K562 (cell line): ENCODE measurements around the gene SLC24A1. TPM values are rescaled to one million over a fixed set of nuclear protein-coding genes. Genes with fewer than 3 reads are reported as not detected.

Experiments
- CGGBP1 ChIP-seq: fragments of 250-450 bp; sonication (Bioruptor Pico); IDR thresholded peaks from 2 replicates; pipeline ENCODE4 v1.9.0; 2021; ENCODE audit warnings: mild to moderate bottlenecking
- HDAC8 ChIP-seq: fragments of 450-650 bp; IDR thresholded peaks from 2 replicates; pipeline ENCODE4 v1.6.1; 2016; ENCODE audit warnings: mild to moderate bottlenecking, missing genetic modification characterization, moderate library complexity, missing compliant biosample characterization
- HOMEZ ChIP-seq: fragments of 250-450 bp; sonication (Bioruptor Pico); IDR thresholded peaks from 2 replicates; pipeline ENCODE4 v1.4.0; 2020; ENCODE audit warnings: mild to moderate bottlenecking, moderate library complexity
- IFI16 ChIP-seq: fragments of 250-450 bp; sonication (Bioruptor Pico); IDR thresholded peaks from 2 replicates; pipeline ENCODE4 v2.1.2; 2022; ENCODE audit warnings: mild to moderate bottlenecking, inconsistent platforms
- KAT7 ChIP-seq: sonication (generic); formaldehyde crosslinking; IDR thresholded peaks from 2 replicates; pipeline ENCODE4 v1.8.0; 2022; ENCODE audit warnings: missing genetic modification reagents, mild to moderate bottlenecking, borderline replicate concordance
- NKRF ChIP-seq: fragments of 450-650 bp; IDR thresholded peaks from 2 replicates; pipeline ENCODE4 v1.6.1; 2016; ENCODE audit warnings: borderline replicate concordance
- PRDM10 ChIP-seq: fragments of 450-650 bp; IDR thresholded peaks from 2 replicates; pipeline ENCODE4 v1.6.1; 2018; ENCODE audit not compliant: partially characterized antibody
- SLC30A9 ChIP-seq: fragments of 250-450 bp; sonication (Bioruptor Pico); IDR thresholded peaks from 2 replicates; pipeline ENCODE4 v1.8.0; 2022; ENCODE audit warnings: mild to moderate bottlenecking, moderate library complexity
- SREBF2 ChIP-seq: sonication (generic); formaldehyde crosslinking; IDR thresholded peaks from 2 replicates; pipeline ENCODE4 v1.4.0; 2020; ENCODE audit warnings: mild to moderate bottlenecking, missing genetic modification reagents
- TOE1 ChIP-seq, 2 experiments: fragments of 450-650 bp in 1 of 2; sonication (generic) in 1 of 2; formaldehyde crosslinking in 1 of 2; IDR thresholded peaks; 2 replicates each; pipeline versions ENCODE4 v1.7.1 to v1.8.0; 2016 to 2022; ENCODE audit warnings: borderline replicate concordance in 2 of 2, mild to moderate bottlenecking in 2 of 2, antibody characterized with exemption in 1 of 2, inconsistent platforms in 1 of 2, low read depth in 1 of 2, missing genetic modification reagents in 1 of 2, moderate library complexity in 1 of 2
- VEZF1 ChIP-seq: fragments of 200-800 bp; sonication (Bioruptor generic); IDR thresholded peaks from 2 replicates; pipeline ENCODE4 v1.6.1; 2017; ENCODE audit warnings: missing genetic modification characterization, missing compliant biosample characterization
- ZNF134 ChIP-seq: fragments of 250-450 bp; sonication (Bioruptor Pico); conservative IDR thresholded peaks from 2 replicates; pipeline ENCODE4 v1.4.0; 2020
- ZNF3 ChIP-seq: fragments of 250-450 bp; sonication (Bioruptor Pico); IDR thresholded peaks from 2 replicates; pipeline ENCODE4 v1.5.0; 2021; ENCODE audit warnings: mild to moderate bottlenecking, moderate library complexity
- ZNF717 ChIP-seq: fragments of 250-450 bp; sonication (Bioruptor Pico); IDR thresholded peaks from 2 replicates; pipeline ENCODE4 v1.5.0; 2021
- polyA plus RNA-seq, 8 experiments: library from polyadenylated mRNA; depleted of rRNA in 4 of 8; stranded (reverse) in 5 of 8; unstranded in 3 of 8; fragments of >200 nt; fragmentation: Nextera tagmentation in 2 of 8; fragmentation: Illumina TruSeq in 1 of 8; extraction: Ambion mirVana in 2 of 8; extraction: Trizol in 1 of 8; gene quantifications; 2 replicates each; pipeline versions ENCODE4 v1.2.1 to v1.2.3, GENCODE V29; 2011 to 2014; ENCODE audit warnings: inconsistent platforms in 1 of 8, missing spikeins in 1 of 8
- total RNA-seq, 7 experiments: library from RNA; depleted of rRNA in 6 of 7; stranded (reverse); fragments of >200 nt in 6 of 7; fragmentation: Illumina TruSeq in 2 of 7; extraction: Trizol in 2 of 7; gene quantifications; 2 replicates each; pipeline versions ENCODE4 v1.2.1 to v1.2.3, GENCODE V29; 2011 to 2021; ENCODE audit warnings: low replicate concordance in 1 of 7

SLC24A1 gene
- total and polyA plus RNA-seq, 9 of the 15 experiments (the other 6 are each of a cell fraction or from before 2014, with no cell fraction given): 3.1 to 8.2 (median 5.5) TPM

- peak; percentile 95 for TF ChIP-seq PRDM10
- peak; percentile 98; the same call in 1 of the 2 replicates for TF ChIP-seq KAT7
- no peak for TF ChIP-seq HOMEZ (CRISPR knock-in tag)
- TF ChIP-seq NKRF: no peak; the same call in 1 of the 2 replicates
- no peak for TF ChIP-seq IFI16
- no peak for TF ChIP-seq SREBF2 (CRISPR knock-in tag)
- TF ChIP-seq ZNF134 (CRISPR knock-in tag): no peak
- 0 out of 2 replicates have a peak, but pooled peaks have one; percentile 14 for TF ChIP-seq CGGBP1 (CRISPR knock-in tag)
- TF ChIP-seq VEZF1: peak; percentile 88
- no peak for TF ChIP-seq ZNF3 (CRISPR knock-in tag)
- TF ChIP-seq ZNF717: no peak
- TF ChIP-seq SLC30A9: no peak
- TF ChIP-seq TOE1 (IDR thresholded peaks at IDR 0.05; ENCODE audit: borderline replicate concordance): peak; percentile 87
- 0 out of 2 replicates have a peak, but pooled peaks have one; percentile 46 for TF ChIP-seq TOE1 (CRISPR knock-in tag; IDR thresholded peaks at IDR 0.05; ENCODE audit: borderline replicate concordance, low read depth)
- no peak for TF ChIP-seq HDAC8 (tag)
These were observed 10.6 kb upstream of the SLC24A1 start, which contains the start of gene INTS14 (continued) for GRCh38 chr15:65610871-65611718.
